SK-N-SH treated with all-trans-retinoic acid at 6 μM for 48 hours (cell line): ENCODE results near the gene PIWIL4.

Source experiments
- ATAC-seq: fragments of 200-7000 bp; cut with Tn5 transposase; 3 replicates; pipeline ENCODE4 v1.9.1; 2020; ENCODE audit warnings: mild to moderate bottlenecking, moderate library complexity
- ARNTL ChIP-seq: fragments of 450-650 bp; formaldehyde crosslinking; IDR thresholded peaks from 2 replicates; pipeline ENCODE4 v1.5.0; 2020; ENCODE audit warnings: low read depth, mild to moderate bottlenecking, moderate library complexity, borderline replicate concordance
- BACH2 ChIP-seq: fragments of 250-450 bp; sonication (Bioruptor Pico); IDR thresholded peaks from 2 replicates; pipeline ENCODE4 v1.9.0; 2021; ENCODE audit warnings: mild to moderate bottlenecking, borderline replicate concordance
- CSDC2 ChIP-seq: fragments of 250-450 bp; sonication (Bioruptor Pico); IDR thresholded peaks from 2 replicates; pipeline ENCODE4 v1.5.0; 2020; ENCODE audit warnings: mild to moderate bottlenecking, moderate library complexity
- ESRRG ChIP-seq: fragments of 250-450 bp; sonication (Bioruptor Pico); IDR thresholded peaks from 2 replicates; pipeline ENCODE4 v1.6.1; 2021; ENCODE audit warnings: mild to moderate bottlenecking
- GLIS3 ChIP-seq: fragments of 250-450 bp; sonication (Bioruptor Pico); IDR thresholded peaks from 2 replicates; pipeline ENCODE4 v1.5.0; 2020; ENCODE audit warnings: mild to moderate bottlenecking, moderate library complexity
- ISL1 ChIP-seq: fragments of 250-450 bp; sonication (Bioruptor Pico); IDR thresholded peaks from 2 replicates; pipeline ENCODE4 v2.1.2; 2022; ENCODE audit warnings: mild to moderate bottlenecking, moderate library complexity
- OSR1 ChIP-seq: fragments of 250-450 bp; sonication (Bioruptor Pico); IDR thresholded peaks from 2 replicates; pipeline ENCODE4 v1.8.0; 2022; ENCODE audit warnings: moderate library complexity, mild to moderate bottlenecking, inconsistent platforms
- PPARA ChIP-seq: fragments of 250-450 bp; sonication (Bioruptor Pico); IDR thresholded peaks from 2 replicates; pipeline ENCODE4 v1.5.0; 2020; ENCODE audit warnings: mild to moderate bottlenecking, borderline replicate concordance
- RARB ChIP-seq: fragments of 250-450 bp; sonication (Bioruptor Pico); IDR thresholded peaks from 2 replicates; pipeline ENCODE4 v1.8.0; 2021; ENCODE audit warnings: mild to moderate bottlenecking, moderate library complexity
- SNAI2 ChIP-seq: fragments of 250-450 bp; sonication (Bioruptor Pico); IDR thresholded peaks from 2 replicates; pipeline ENCODE4 v1.5.0; 2020; ENCODE audit warnings: mild to moderate bottlenecking, moderate library complexity
- TCF4 ChIP-seq: fragments of 250-450 bp; sonication (Bioruptor Pico); IDR thresholded peaks from 2 replicates; pipeline ENCODE4 v1.8.0; 2021; ENCODE audit warnings: mild to moderate bottlenecking, moderate library complexity, borderline replicate concordance
- TOX ChIP-seq: fragments of 250-450 bp; sonication (Bioruptor Pico); IDR thresholded peaks from 2 replicates; pipeline ENCODE4 v1.8.0; 2021; ENCODE audit warnings: mild to moderate bottlenecking, moderate library complexity, borderline replicate concordance
- TSHZ2 ChIP-seq: fragments of 250-450 bp; sonication (Bioruptor Pico); IDR thresholded peaks from 2 replicates; pipeline ENCODE4 v1.5.0; 2020; ENCODE audit warnings: mild to moderate bottlenecking, moderate library complexity
- ZC3H10 ChIP-seq: fragments of 250-450 bp; sonication (Bioruptor Pico); IDR thresholded peaks from 2 replicates; pipeline ENCODE4 v1.5.1; 2021; ENCODE audit warnings: mild to moderate bottlenecking, moderate library complexity
- ZFP3 ChIP-seq: fragments of 250-450 bp; sonication (Bioruptor Pico); IDR thresholded peaks from 2 replicates; pipeline ENCODE4 v1.5.0; 2020; ENCODE audit warnings: mild to moderate bottlenecking, moderate library complexity
- ZFP30 ChIP-seq: fragments of 450-650 bp; formaldehyde crosslinking; IDR thresholded peaks from 2 replicates; pipeline ENCODE4 v1.5.0; 2022; ENCODE audit warnings: mild to moderate bottlenecking, moderate library complexity
- ZNF565 ChIP-seq: fragments of 450-650 bp; formaldehyde crosslinking; conservative IDR thresholded peaks from 2 replicates; pipeline ENCODE4 v1.5.0; 2020; ENCODE audit warnings: low read depth, mild to moderate bottlenecking, moderate library complexity
- ZNF70 ChIP-seq: fragments of 450-650 bp; formaldehyde crosslinking; IDR thresholded peaks from 2 replicates; pipeline ENCODE4 v1.5.0; 2020; ENCODE audit warnings: mild to moderate bottlenecking, moderate library complexity
- ZNF8 ChIP-seq: fragments of 450-650 bp; formaldehyde crosslinking; IDR thresholded peaks from 2 replicates; pipeline ENCODE4 v1.5.0; 2020; ENCODE audit warnings: mild to moderate bottlenecking, moderate library complexity
- TF ChIP-seq, protein P1 (sequence below): fragments of 250-450 bp; sonication (Bioruptor Pico); IDR thresholded peaks from 2 replicates; pipeline ENCODE4 v1.5.1; 2021; ENCODE audit warnings: mild to moderate bottlenecking, moderate library complexity
- TF ChIP-seq, protein P2 (sequence below): fragments of 250-450 bp; sonication (Bioruptor Pico); IDR thresholded peaks from 2 replicates; pipeline ENCODE4 v1.8.0; 2021; ENCODE audit warnings: low read depth, mild to moderate bottlenecking, moderate library complexity, borderline replicate concordance
- TF ChIP-seq, protein P3 (sequence below): fragments of 250-450 bp; sonication (Bioruptor Pico); IDR thresholded peaks from 2 replicates; pipeline ENCODE4 v1.5.1; 2020; ENCODE audit warnings: low read depth, mild to moderate bottlenecking, moderate library complexity

PIWIL4 gene

GRCh38 chr11:94650756-94651155 is 83.6 kb downstream of the PIWIL4 start:
- no peak for ATAC-seq
- TF ChIP-seq, protein P1, sequence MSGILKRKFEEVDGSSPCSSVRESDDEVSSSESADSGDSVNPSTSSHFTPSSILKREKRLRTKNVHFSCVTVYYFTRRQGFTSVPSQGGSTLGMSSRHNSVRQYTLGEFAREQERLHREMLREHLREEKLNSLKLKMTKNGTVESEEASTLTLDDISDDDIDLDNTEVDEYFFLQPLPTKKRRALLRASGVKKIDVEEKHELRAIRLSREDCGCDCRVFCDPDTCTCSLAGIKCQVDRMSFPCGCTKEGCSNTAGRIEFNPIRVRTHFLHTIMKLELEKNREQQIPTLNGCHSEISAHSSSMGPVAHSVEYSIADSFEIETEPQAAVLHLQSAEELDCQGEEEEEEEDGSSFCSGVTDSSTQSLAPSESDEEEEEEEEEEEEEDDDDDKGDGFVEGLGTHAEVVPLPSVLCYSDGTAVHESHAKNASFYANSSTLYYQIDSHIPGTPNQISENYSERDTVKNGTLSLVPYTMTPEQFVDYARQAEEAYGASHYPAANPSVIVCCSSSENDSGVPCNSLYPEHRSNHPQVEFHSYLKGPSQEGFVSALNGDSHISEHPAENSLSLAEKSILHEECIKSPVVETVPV (CRISPR knock-in tag), result no peak
- TF ChIP-seq ESRRG (CRISPR knock-in tag), result no peak
- TF ChIP-seq RARB (CRISPR knock-in tag), result no peak
- no peak for TF ChIP-seq OSR1 (CRISPR knock-in tag)
- no peak for TF ChIP-seq GLIS3 (CRISPR knock-in tag)
- no peak for TF ChIP-seq CSDC2 (CRISPR knock-in tag)
- TF ChIP-seq ZFP3 (CRISPR knock-in tag), result no peak
- TF ChIP-seq, protein P2, sequence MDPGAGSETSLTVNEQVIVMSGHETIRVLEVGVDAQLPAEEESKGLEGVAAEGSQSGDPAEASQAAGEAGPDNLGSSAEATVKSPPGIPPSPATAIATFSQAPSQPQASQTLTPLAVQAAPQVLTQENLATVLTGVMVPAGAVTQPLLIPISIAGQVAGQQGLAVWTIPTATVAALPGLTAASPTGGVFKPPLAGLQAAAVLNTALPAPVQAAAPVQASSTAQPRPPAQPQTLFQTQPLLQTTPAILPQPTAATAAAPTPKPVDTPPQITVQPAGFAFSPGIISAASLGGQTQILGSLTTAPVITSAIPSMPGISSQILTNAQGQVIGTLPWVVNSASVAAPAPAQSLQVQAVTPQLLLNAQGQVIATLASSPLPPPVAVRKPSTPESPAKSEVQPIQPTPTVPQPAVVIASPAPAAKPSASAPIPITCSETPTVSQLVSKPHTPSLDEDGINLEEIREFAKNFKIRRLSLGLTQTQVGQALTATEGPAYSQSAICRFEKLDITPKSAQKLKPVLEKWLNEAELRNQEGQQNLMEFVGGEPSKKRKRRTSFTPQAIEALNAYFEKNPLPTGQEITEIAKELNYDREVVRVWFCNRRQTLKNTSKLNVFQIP (CRISPR knock-in tag), result no peak
- no peak for TF ChIP-seq ZNF8 (CRISPR knock-in tag)
- no peak for TF ChIP-seq ISL1 (CRISPR knock-in tag)
- TF ChIP-seq SNAI2 (CRISPR knock-in tag), result no peak
- no peak for TF ChIP-seq BACH2

GRCh38 chr11:94652735-94653284 is 85.6 kb downstream of the PIWIL4 start:
- TF ChIP-seq ZC3H10 (no peak), ARNTL (CRISPR knock-in tag) (no peak), TOX (CRISPR knock-in tag) (no peak), CSDC2 (CRISPR knock-in tag) (no peak), BACH2 (no peak), TSHZ2 (CRISPR knock-in tag) (no peak), GLIS3 (CRISPR knock-in tag) (no peak), RARB (CRISPR knock-in tag) (no peak), TCF4 (CRISPR knock-in tag) (no peak), ZNF70 (CRISPR knock-in tag) (no peak), ZNF8 (CRISPR knock-in tag) (no peak), ZFP3 (CRISPR knock-in tag) (no peak), SNAI2 (CRISPR knock-in tag) (no peak), ESRRG (CRISPR knock-in tag) (no peak), PPARA (no peak), OSR1 (CRISPR knock-in tag) (no peak), ZFP30 (CRISPR knock-in tag) (no peak)
- TF ChIP-seq, protein P1 (CRISPR knock-in tag), result no peak
- ATAC-seq, result no peak

- no peak for ATAC-seq
- TF ChIP-seq ESRRG (CRISPR knock-in tag) (no peak), TSHZ2 (CRISPR knock-in tag) (no peak), GLIS3 (CRISPR knock-in tag) (no peak), TCF4 (CRISPR knock-in tag) (no peak), RARB (CRISPR knock-in tag) (no peak), PPARA (no peak), CSDC2 (CRISPR knock-in tag) (no peak), TOX (CRISPR knock-in tag) (no peak), ZNF8 (CRISPR knock-in tag) (no peak), ZNF565 (CRISPR knock-in tag) (no peak), SNAI2 (CRISPR knock-in tag) (no peak)
- TF ChIP-seq, protein P3, sequence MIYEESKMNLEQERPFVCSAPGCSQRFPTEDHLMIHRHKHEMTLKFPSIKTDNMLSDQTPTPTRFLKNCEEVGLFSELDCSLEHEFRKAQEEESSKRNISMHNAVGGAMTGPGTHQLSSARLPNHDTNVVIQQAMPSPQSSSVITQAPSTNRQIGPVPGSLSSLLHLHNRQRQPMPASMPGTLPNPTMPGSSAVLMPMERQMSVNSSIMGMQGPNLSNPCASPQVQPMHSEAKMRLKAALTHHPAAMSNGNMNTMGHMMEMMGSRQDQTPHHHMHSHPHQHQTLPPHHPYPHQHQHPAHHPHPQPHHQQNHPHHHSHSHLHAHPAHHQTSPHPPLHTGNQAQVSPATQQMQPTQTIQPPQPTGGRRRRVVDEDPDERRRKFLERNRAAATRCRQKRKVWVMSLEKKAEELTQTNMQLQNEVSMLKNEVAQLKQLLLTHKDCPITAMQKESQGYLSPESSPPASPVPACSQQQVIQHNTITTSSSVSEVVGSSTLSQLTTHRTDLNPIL (CRISPR knock-in tag), result no peak
- TF ChIP-seq, protein P2 (CRISPR knock-in tag), result no peak
These were observed 86.4 kb downstream of the PIWIL4 start for GRCh38 chr11:94653561-94653960.
